Measurements from ENCODE around the gene SNX15. TPM values are rescaled to one million over a fixed set of nuclear protein-coding genes. Genes with fewer than 3 reads are reported as not detected.
"Not testable (repeated sequence)": the region's sequence is repeated elsewhere in the genome, so short reads cannot be mapped to it uniquely, and the experiment has no call there.

Gene SNX15
- total RNA-seq, 1 donor = 17.4 TPM

DNA sequence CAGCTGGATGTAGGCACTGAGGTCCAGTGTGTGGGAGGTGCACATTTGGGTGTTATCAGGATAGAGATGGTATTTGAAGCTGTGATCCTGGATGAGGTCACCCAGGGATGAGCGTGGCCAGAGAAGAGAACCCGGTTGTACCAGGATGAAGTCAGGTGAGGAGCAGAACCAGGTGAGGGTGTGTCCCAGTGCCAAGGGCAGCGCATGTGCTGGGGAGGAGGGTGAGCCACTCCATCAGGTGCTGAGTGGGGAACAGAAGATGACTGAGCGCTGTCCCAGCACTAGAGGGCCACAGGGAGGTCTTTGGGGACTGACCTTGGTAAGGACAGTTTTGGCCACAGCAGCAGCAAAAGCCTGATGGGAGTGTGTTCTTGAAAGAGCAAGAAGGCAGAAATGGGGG lies 10.5 kb upstream of the SNX15 start:
- H3K4me3 ChIP-seq (ENCODE audit: low read depth, low read length) = no peak overlapping the region
- no peak for DNase-seq (ENCODE audit: low read depth)
- TF ChIP-seq, protein P1, sequence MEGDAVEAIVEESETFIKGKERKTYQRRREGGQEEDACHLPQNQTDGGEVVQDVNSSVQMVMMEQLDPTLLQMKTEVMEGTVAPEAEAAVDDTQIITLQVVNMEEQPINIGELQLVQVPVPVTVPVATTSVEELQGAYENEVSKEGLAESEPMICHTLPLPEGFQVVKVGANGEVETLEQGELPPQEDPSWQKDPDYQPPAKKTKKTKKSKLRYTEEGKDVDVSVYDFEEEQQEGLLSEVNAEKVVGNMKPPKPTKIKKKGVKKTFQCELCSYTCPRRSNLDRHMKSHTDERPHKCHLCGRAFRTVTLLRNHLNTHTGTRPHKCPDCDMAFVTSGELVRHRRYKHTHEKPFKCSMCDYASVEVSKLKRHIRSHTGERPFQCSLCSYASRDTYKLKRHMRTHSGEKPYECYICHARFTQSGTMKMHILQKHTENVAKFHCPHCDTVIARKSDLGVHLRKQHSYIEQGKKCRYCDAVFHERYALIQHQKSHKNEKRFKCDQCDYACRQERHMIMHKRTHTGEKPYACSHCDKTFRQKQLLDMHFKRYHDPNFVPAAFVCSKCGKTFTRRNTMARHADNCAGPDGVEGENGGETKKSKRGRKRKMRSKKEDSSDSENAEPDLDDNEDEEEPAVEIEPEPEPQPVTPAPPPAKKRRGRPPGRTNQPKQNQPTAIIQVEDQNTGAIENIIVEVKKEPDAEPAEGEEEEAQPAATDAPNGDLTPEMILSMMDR (IDR thresholded peaks at IDR 0.05; ENCODE audit: insufficient read depth, low read length) = no peak

GRCh38 chr11:65017937-65018336 lies 9.3 kb upstream of the SNX15 start:
- H3K4me3 ChIP-seq (ENCODE audit: low read depth, low read length) = no peak overlapping the region
- TF ChIP-seq, protein P1 (IDR thresholded peaks at IDR 0.05; ENCODE audit: insufficient read depth, low read length) = no peak
- no peak for DNase-seq (ENCODE audit: low read depth)

DNA sequence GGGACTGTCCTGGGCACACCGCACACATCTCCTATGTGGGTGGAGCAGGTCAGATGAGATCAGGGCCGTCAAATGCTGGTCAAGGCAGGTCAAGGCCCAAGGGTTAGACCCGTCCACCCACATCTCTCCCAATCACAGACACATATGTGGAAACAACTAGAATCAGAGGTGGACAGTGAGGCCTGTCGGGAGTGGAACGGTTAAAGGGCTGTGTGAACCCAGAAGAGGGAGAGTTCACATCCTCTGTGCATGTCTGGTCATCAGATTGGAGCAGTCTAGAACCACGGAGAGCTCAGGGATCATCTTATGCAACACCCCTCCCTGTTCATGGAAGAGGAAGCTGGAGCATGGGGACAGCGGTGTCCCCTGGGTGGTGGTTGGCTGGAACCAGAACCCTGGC lies 7.4 kb upstream of the SNX15 start:
- H3K4me3 ChIP-seq (ENCODE audit: low read depth, low read length) = no peak overlapping the region
- DNase-seq (ENCODE audit: low read depth) = no peak
- TF ChIP-seq, protein P1 (IDR thresholded peaks at IDR 0.05; ENCODE audit: insufficient read depth, low read length) = no peak

GRCh38 chr11:65021003-65021402 lies 6.2 kb upstream of the SNX15 start:
- H3K4me3 ChIP-seq (ENCODE audit: low read depth, low read length) = no peak overlapping the region
- DNase-seq (ENCODE audit: low read depth) = no peak
- TF ChIP-seq, protein P1 (IDR thresholded peaks at IDR 0.05; ENCODE audit: insufficient read depth, low read length) = no peak

DNA sequence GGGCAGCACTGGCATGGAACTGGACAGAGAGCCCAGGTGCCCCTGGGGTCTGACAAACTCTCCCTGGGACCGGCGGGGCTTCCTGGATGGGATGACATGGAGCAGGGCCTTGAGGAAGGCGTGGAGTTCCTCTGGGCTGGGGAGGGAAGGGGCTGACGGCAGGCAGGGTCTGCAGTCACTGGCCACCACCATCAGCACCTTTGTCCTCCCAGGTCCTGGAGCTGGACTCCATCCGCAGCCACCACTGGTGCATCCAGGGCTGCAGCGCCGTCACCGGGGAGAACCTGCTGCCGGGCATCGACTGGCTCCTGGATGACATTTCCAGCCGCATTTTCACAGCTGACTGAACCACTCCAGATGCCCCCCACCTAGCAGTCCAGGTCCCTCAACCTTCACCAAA lies 5.7 kb upstream of the SNX15 start:
- TF ChIP-seq, protein P1 (IDR thresholded peaks at IDR 0.05; ENCODE audit: insufficient read depth, low read length) = no peak
- H3K4me3 ChIP-seq (ENCODE audit: low read depth, low read length) = no peak overlapping the region
- no peak for DNase-seq (ENCODE audit: low read depth)

DNA sequence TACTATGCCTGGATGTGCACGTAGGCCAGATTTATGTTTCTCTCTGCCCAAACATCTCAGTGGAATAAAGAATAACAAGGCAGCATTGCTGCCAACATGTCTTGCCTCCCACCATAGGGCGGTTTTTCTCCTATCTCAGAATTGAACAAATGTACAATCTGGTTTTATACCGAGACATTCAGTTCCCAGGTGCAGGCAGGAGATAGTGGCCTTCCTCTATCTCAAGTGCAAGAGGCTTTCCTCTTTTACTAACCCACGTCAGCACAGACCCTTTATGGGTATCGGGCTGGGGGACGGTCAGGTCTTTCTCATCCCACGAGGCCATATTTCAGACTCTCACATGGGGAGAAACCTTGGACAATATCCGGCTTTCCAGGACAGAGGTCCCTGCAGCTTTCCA lies 3.7 kb upstream of the SNX15 start:
- H3K4me3 ChIP-seq (ENCODE audit: low read depth, low read length); DNase-seq (ENCODE audit: low read depth): not testable (repeated sequence)

DNA sequence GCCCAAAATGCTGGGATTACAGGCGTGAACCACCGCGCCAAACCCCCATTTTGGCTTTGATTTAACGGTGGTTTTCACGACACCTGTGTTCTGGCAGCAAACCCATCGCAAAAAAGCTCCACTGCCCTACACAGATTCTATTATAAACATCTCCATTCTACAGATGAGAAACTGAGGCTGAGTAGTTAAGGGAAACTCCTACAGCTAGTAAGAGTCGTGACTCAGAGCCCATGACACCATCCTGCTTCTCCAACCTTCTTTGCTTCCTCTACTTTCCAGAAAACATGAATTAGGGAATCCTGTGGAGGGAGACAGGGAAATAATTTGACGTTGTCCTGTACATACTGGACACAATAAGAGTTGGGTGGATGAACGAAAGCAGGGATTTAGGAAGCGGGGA lies 429 bp upstream of the SNX15 start:
- no peak for DNase-seq (ENCODE audit: low read depth)
- TF ChIP-seq, protein P1 (IDR thresholded peaks at IDR 0.05; ENCODE audit: insufficient read depth, low read length) = no peak
- H3K4me3 ChIP-seq (ENCODE audit: low read depth, low read length) = peak overlapping the region; percentile 86
